Effector CD4-positive, alpha-beta T cell (primary cell): ENCODE results near the gene PF4V1. TPM values are rescaled to one million over a fixed set of nuclear protein-coding genes. Genes with fewer than 3 reads are reported as not detected.

Experiments used
- DNase-seq: peaks from one replicate; pipeline ENCODE4 v3.0.0-alpha.2; 2020
- total RNA-seq: gene quantifications from one replicate; lab custom pipeline; 2026; lab: John Stamatoyannopoulos, UW

The PF4V1 gene
- not detected for total RNA-seq

- no peak for DNase-seq
Measured at GRCh38 chr4:73853246-73853704, at the start of gene PF4V1. Gene PF4V1, plus strand, starts transcription at chr4:73853296. Its CDS starts 67 bp downstream, at chr4:73853363.

GRCh38 chr4:73810191-73810590 lies 42.9 kb upstream of the PF4V1 start:
- DNase-seq, result no peak

GRCh38 chr4:73811841-73812240 lies 41.3 kb upstream of the PF4V1 start:
- no peak for DNase-seq

GRCh38 chr4:73814679-73815078 lies 38.4 kb upstream of the PF4V1 start:
- no peak for DNase-seq

- DNase-seq, result no peak
Measured at GRCh38 chr4:73815145-73815544, 38.0 kb upstream of the PF4V1 start.

GRCh38 chr4:73816814-73817213 lies 36.3 kb upstream of the PF4V1 start:
- no peak for DNase-seq

GRCh38 chr4:73817341-73817740 lies 35.8 kb upstream of the PF4V1 start:
- DNase-seq, result no peak

GRCh38 chr4:73821325-73821724 lies 31.8 kb upstream of the PF4V1 start:
- DNase-seq, result no peak

- no peak for DNase-seq
Measured at GRCh38 chr4:73822389-73822788, 30.7 kb upstream of the PF4V1 start.

- no peak for DNase-seq
Measured at GRCh38 chr4:73822812-73823504, 30.1 kb upstream of the PF4V1 start.

- DNase-seq, result no peak
Measured at GRCh38 chr4:73823760-73824159, 29.3 kb upstream of the PF4V1 start.

GRCh38 chr4:73828956-73829355 lies 24.1 kb upstream of the PF4V1 start:
- DNase-seq, result no peak

GRCh38 chr4:73831569-73831968 lies 21.5 kb upstream of the PF4V1 start:
- DNase-seq, result no peak

- no peak for DNase-seq
Measured at GRCh38 chr4:73832651-73833237, 20.4 kb upstream of the PF4V1 start.

- no peak for DNase-seq
Measured at GRCh38 chr4:73836373-73837279, 16.5 kb upstream of the PF4V1 start, which contains the start of gene CXCL6. Gene CXCL6, plus strand, starts transcription at chr4:73836678. Its CDS starts 73 bp downstream, at chr4:73836751.

GRCh38 chr4:73839071-73839470 lies 14.0 kb upstream of the PF4V1 start:
- no peak for DNase-seq

GRCh38 chr4:73839715-73840114 lies 13.4 kb upstream of the PF4V1 start:
- DNase-seq, result no peak

GRCh38 chr4:73841243-73841925 lies 11.7 kb upstream of the PF4V1 start:
- DNase-seq, result no peak

GRCh38 chr4:73842696-73843095 lies 10.4 kb upstream of the PF4V1 start:
- DNase-seq, result no peak

- DNase-seq, result no peak
Measured at GRCh38 chr4:73843369-73843768, 9.7 kb upstream of the PF4V1 start.

GRCh38 chr4:73844345-73844744 lies 8.8 kb upstream of the PF4V1 start:
- DNase-seq, result no peak

- no peak for DNase-seq
Measured at GRCh38 chr4:73844806-73845205, 8.3 kb upstream of the PF4V1 start.
